HFFc6 (cell line): ENCODE measurements around the gene TBC1D5. TPM values are rescaled to one million over a fixed set of nuclear protein-coding genes. Genes with fewer than 3 reads are reported as not detected.
"Not testable (repeated sequence)": the region's sequence is repeated elsewhere in the genome, so short reads cannot be mapped to it uniquely, and the experiment has no call there.

ENCODE experiments used
- DNase-seq: peaks from one replicate; pipeline ENCODE4 v3.0.0-alpha.2; 2018
- H3K27ac Mint-ChIP-seq: 2 replicates; pipeline ENCODE4 v1.8.0; 2020; ENCODE audit warnings: mild to moderate bottlenecking, mixed read lengths
- H3K27me3 Mint-ChIP-seq: 2 replicates; pipeline ENCODE4 v1.8.0; 2021; ENCODE audit warnings: mild to moderate bottlenecking, moderate library complexity, mixed read lengths; ENCODE audit not compliant: insufficient read depth
- H3K36me3 Mint-ChIP-seq: 2 replicates; pipeline ENCODE4 v1.8.0; 2021; ENCODE audit warnings: low read depth, mixed read lengths
- H3K4me1 Mint-ChIP-seq: 2 replicates; pipeline ENCODE4 v1.8.0; 2020; ENCODE audit warnings: low read depth, mixed read lengths
- H3K4me3 Mint-ChIP-seq: 2 replicates; pipeline ENCODE4 v1.8.0; 2020; ENCODE audit warnings: mild to moderate bottlenecking, moderate library complexity, mixed read lengths
- H3K9me3 Mint-ChIP-seq: 2 replicates; pipeline ENCODE4 v1.8.0; 2020; ENCODE audit warnings: mild to moderate bottlenecking, mixed read lengths
- CTCF ChIP-seq: fragments of 200-600 bp; sonication (generic); IDR thresholded peaks from 2 replicates; pipeline ENCODE4 v1.5.0; 2021; ENCODE audit warnings: antibody characterized with exemption, mild to moderate bottlenecking
- total RNA-seq, 6 experiments: library from RNA; stranded (reverse); fragmentation: NEBNext Ultra II Directional; extraction: Animal tissue kit (Norgen Biotek cat#: 25700); gene quantifications; 2 replicates in 1 of 6; 3 replicates in 5 of 6; pipeline ENCODE4 v1.2.3, GENCODE V29; 2021

The TBC1D5 gene
- total RNA-seq, 6 experiments from 2014 or later: 37.2 to 46.0 (median 40.1) TPM

GRCh38 chr3:17639257-17639656 lies 103.2 kb downstream of the TBC1D5 start:
- H3K27ac Mint-ChIP-seq: peak overlapping the region; percentile 91
- peak; percentile 56 for DNase-seq
- H3K9me3 Mint-ChIP-seq: no peaks in the 10 kb centered on the region
- TF ChIP-seq CTCF: no peak
- H3K4me3 Mint-ChIP-seq: peak overlapping the region; percentile 79
- H3K36me3 Mint-ChIP-seq: peaks cover 5% of the 10 kb centered on the region
- no peaks in the 10 kb centered on the region; the same call in 1 of the 2 replicates for H3K27me3 Mint-ChIP-seq
- H3K4me1 Mint-ChIP-seq: peaks cover 57% of the 10 kb centered on the region

GRCh38 chr3:17638356-17638755 lies 104.1 kb downstream of the TBC1D5 start:
- H3K4me3 Mint-ChIP-seq: no peak overlapping the region
- H3K27me3 Mint-ChIP-seq: no peaks in the 10 kb centered on the region; the same call in 1 of the 2 replicates
- no peaks in the 10 kb centered on the region for H3K9me3 Mint-ChIP-seq
- peaks cover 5% of the 10 kb centered on the region for H3K36me3 Mint-ChIP-seq
- peak overlapping the region; percentile 91 for H3K27ac Mint-ChIP-seq
- H3K4me1 Mint-ChIP-seq: peaks cover 57% of the 10 kb centered on the region
- DNase-seq: no peak
- no peak for TF ChIP-seq CTCF

GRCh38 chr3:17635675-17636074 lies 106.8 kb downstream of the TBC1D5 start:
- H3K4me1 Mint-ChIP-seq: peaks cover 68% of the 10 kb centered on the region
- DNase-seq: peak; percentile 20
- not testable (repeated sequence) for H3K27me3 Mint-ChIP-seq, H3K36me3 Mint-ChIP-seq, H3K9me3 Mint-ChIP-seq
- H3K27ac Mint-ChIP-seq: peak overlapping the region; percentile 59
- H3K4me3 Mint-ChIP-seq: peak overlapping the region; percentile 8; the same call in 1 of the 2 replicates

GRCh38 chr3:17634964-17635363 lies 107.5 kb downstream of the TBC1D5 start:
- Mint-ChIP-seq H3K27ac (peak overlapping the region; percentile 59), H3K4me3 (no peak overlapping the region), H3K4me1 (peaks cover 64% of the 10 kb centered on the region), H3K36me3 (peaks cover 5% of the 10 kb centered on the region), H3K9me3 (no peaks in the 10 kb centered on the region), H3K27me3 (no peaks in the 10 kb centered on the region; the same call in 1 of the 2 replicates)
- no peak for DNase-seq
- TF ChIP-seq CTCF: no peak

- TF ChIP-seq CTCF: no peak
Measured at GRCh38 chr3:17634201-17634600, 108.2 kb downstream of the TBC1D5 start.

GRCh38 chr3:17632401-17633100 lies 109.9 kb downstream of the TBC1D5 start:
- Mint-ChIP-seq H3K4me1 (peaks cover 46% of the 10 kb centered on the region), H3K36me3 (no peaks in the 10 kb centered on the region), H3K4me3 (peak overlapping the region; percentile 71), H3K9me3 (no peaks in the 10 kb centered on the region), H3K27me3 (no peaks in the 10 kb centered on the region; the same call in 1 of the 2 replicates), H3K27ac (peak overlapping the region; percentile 66)
- DNase-seq: peak; percentile 65
- TF ChIP-seq CTCF: no peak

More at GRCh38 chr3:17634201-17634600, 108.2 kb downstream of the TBC1D5 start:
- no peaks in the 10 kb centered on the region for H3K9me3 Mint-ChIP-seq
- H3K4me1 Mint-ChIP-seq: peaks cover 63% of the 10 kb centered on the region
- peaks cover 5% of the 10 kb centered on the region for H3K36me3 Mint-ChIP-seq
- no peak overlapping the region for H3K4me3 Mint-ChIP-seq
- H3K27ac Mint-ChIP-seq: no peak overlapping the region
- no peaks in the 10 kb centered on the region; the same call in 1 of the 2 replicates for H3K27me3 Mint-ChIP-seq
- DNase-seq: no peak
